Stomach smooth muscle (tissue), 2 donors: ENCODE results near the gene ZNF783.

Source experiments
- H3K27ac ChIP-seq: one replicate; pipeline ENCODE4 v1.7.0; 2013; ENCODE audit warnings: mild to moderate bottlenecking, low read length, inconsistent platforms
- H3K27me3 ChIP-seq, 2 donors: one replicate each; pipeline ENCODE4 v1.7.0; 2013; ENCODE audit warnings: low read length in 2 of 2; ENCODE audit not compliant: insufficient read depth in 2 of 2, control insufficient read depth in 1 of 2
- H3K36me3 ChIP-seq, 2 donors: one replicate each; pipeline ENCODE4 v1.7.0; 2013; ENCODE audit warnings: low read length in 2 of 2; ENCODE audit not compliant: control insufficient read depth in 2 of 2, insufficient read depth in 2 of 2
- H3K4me1 ChIP-seq: one replicate; pipeline ENCODE4 v1.7.0; 2013; ENCODE audit warnings: low read length; ENCODE audit not compliant: control insufficient read depth, insufficient read depth
- H3K4me3 ChIP-seq, 2 donors: one replicate each; pipeline ENCODE4 v1.7.0; 2013; ENCODE audit warnings: low read length in 2 of 2
- H3K9ac ChIP-seq, 2 donors: one replicate each; pipeline ENCODE4 v1.7.0; 2013; ENCODE audit warnings: low read length in 2 of 2, mild to moderate bottlenecking in 1 of 2
- H3K9me3 ChIP-seq, 2 donors: one replicate each; pipeline ENCODE4 v1.7.0; 2013; ENCODE audit warnings: low read length in 2 of 2; ENCODE audit not compliant: control insufficient read depth in 2 of 2
- donor health status: healthy.
- donor health status: Pancreatic carcinoma.

Gene ZNF783

GRCh38 chr7:149261829-149262617 lies at the start of gene ZNF783:
Gene ZNF783 (plus strand): TSS chr7:149262196. CDS start chr7:149262334, 138 bp downstream.
- Histone ChIP-seq H3K27me3 (no peaks in the 10 kb centered on the region), H3K4me1 (peaks cover 17% of the 10 kb centered on the region), H3K4me3 (peak within 1 kb of the TSS; percentile 73 to 75), H3K9ac (peak within 1 kb of the TSS; percentile 78 to 91), H3K36me3 (peaks cover 16 to 19% of the 10 kb centered on the region in 2 donors), H3K9me3 (no peaks in the 10 kb centered on the region), H3K27ac (peak within 1 kb of the TSS; percentile 87)

- H3K36me3 ChIP-seq: peaks cover 73 to 75% of the 10 kb centered on the region in 2 donors
- no peak overlapping the region for H3K27ac ChIP-seq
- H3K27me3 ChIP-seq: no peaks in the 10 kb centered on the region
- H3K4me1 ChIP-seq: peaks cover 2% of the 10 kb centered on the region
- H3K9me3 ChIP-seq: no peaks in the 10 kb centered on the region
- H3K4me3 ChIP-seq: no peak overlapping the region
- no peak overlapping the region for H3K9ac ChIP-seq
These were observed 47.8 kb upstream of the ZNF783 start for GRCh38 chr7:149214020-149214720.

- Histone ChIP-seq H3K9ac (no peak overlapping the region), H3K4me1 (peaks cover 2% of the 10 kb centered on the region), H3K9me3 (no peaks in the 10 kb centered on the region), H3K4me3 (no peak overlapping the region), H3K27me3 (no peaks in the 10 kb centered on the region), H3K27ac (no peak overlapping the region), H3K36me3 (peaks cover 60 to 66% of the 10 kb centered on the region in 2 donors)
These were observed 45.6 kb upstream of the ZNF783 start for GRCh38 chr7:149216402-149216801.

- Histone ChIP-seq H3K4me1 (peaks cover 2% of the 10 kb centered on the region), H3K4me3 (no peak overlapping the region), H3K36me3 (peaks cover 54 to 60% of the 10 kb centered on the region in 2 donors), H3K9ac (no peak overlapping the region), H3K27ac (no peak overlapping the region), H3K9me3 (no peaks in the 10 kb centered on the region), H3K27me3 (no peaks in the 10 kb centered on the region)
These were observed 44.4 kb upstream of the ZNF783 start for GRCh38 chr7:149217570-149217969.

GRCh38 chr7:149218469-149219420 lies 43.3 kb upstream of the ZNF783 start:
- H3K9ac ChIP-seq: no peak overlapping the region
- H3K4me1 ChIP-seq: peaks cover 2% of the 10 kb centered on the region
- no peaks in the 10 kb centered on the region for H3K9me3 ChIP-seq
- no peak overlapping the region for H3K27ac ChIP-seq
- peaks cover 44 to 51% of the 10 kb centered on the region in 2 donors for H3K36me3 ChIP-seq
- H3K4me3 ChIP-seq: no peak overlapping the region
- no peaks in the 10 kb centered on the region for H3K27me3 ChIP-seq

GRCh38 chr7:149220534-149220933 lies 41.5 kb upstream of the ZNF783 start:
- Histone ChIP-seq H3K4me3 (no peak overlapping the region), H3K9ac (no peak overlapping the region), H3K4me1 (peaks cover 2% of the 10 kb centered on the region), H3K36me3 (peaks cover 31 to 40% of the 10 kb centered on the region in 2 donors), H3K27ac (no peak overlapping the region), H3K27me3 (no peaks in the 10 kb centered on the region), H3K9me3 (no peaks in the 10 kb centered on the region)

GRCh38 chr7:149223176-149223575 lies 38.8 kb upstream of the ZNF783 start:
- H3K36me3 ChIP-seq: peaks cover 18 to 27% of the 10 kb centered on the region in 2 donors
- H3K27me3 ChIP-seq: no peaks in the 10 kb centered on the region
- H3K27ac ChIP-seq: no peak overlapping the region
- H3K9me3 ChIP-seq: no peaks in the 10 kb centered on the region
- no peak overlapping the region for H3K4me3 ChIP-seq
- no peak overlapping the region for H3K9ac ChIP-seq
- H3K4me1 ChIP-seq: peaks cover under 1% of the 10 kb centered on the region

- Histone ChIP-seq H3K36me3 (peaks cover 13 to 23% of the 10 kb centered on the region in 2 donors), H3K9ac (no peak overlapping the region), H3K4me3 (no peak overlapping the region), H3K9me3 (no peaks in the 10 kb centered on the region), H3K27ac (no peak overlapping the region), H3K27me3 (no peaks in the 10 kb centered on the region), H3K4me1 (no peaks in the 10 kb centered on the region)
These were observed 38.2 kb upstream of the ZNF783 start for GRCh38 chr7:149223761-149224160.

- Histone ChIP-seq H3K4me3 (no peak overlapping the region), H3K4me1 (no peaks in the 10 kb centered on the region), H3K36me3 (peaks cover 9 to 18% of the 10 kb centered on the region in 2 donors), H3K27ac (no peak overlapping the region), H3K27me3 (no peaks in the 10 kb centered on the region), H3K9ac (no peak overlapping the region), H3K9me3 (no peaks in the 10 kb centered on the region)
These were observed 37.6 kb upstream of the ZNF783 start for GRCh38 chr7:149224352-149224751.

GRCh38 chr7:149225106-149225505 lies 36.9 kb upstream of the ZNF783 start:
- H3K9ac ChIP-seq: no peak overlapping the region
- no peak overlapping the region for H3K27ac ChIP-seq
- no peak overlapping the region for H3K4me3 ChIP-seq
- no peaks in the 10 kb centered on the region for H3K27me3 ChIP-seq
- H3K36me3 ChIP-seq: peaks cover 9 to 16% of the 10 kb centered on the region in 2 donors
- no peaks in the 10 kb centered on the region for H3K9me3 ChIP-seq
- H3K4me1 ChIP-seq: no peaks in the 10 kb centered on the region
